ENCODE results near the gene AIFM3. TPM values are rescaled to one million over a fixed set of nuclear protein-coding genes. Genes with fewer than 3 reads are reported as not detected.

AIFM3 gene
- total and polyA plus RNA-seq, 2 experiments from 2014 or later, result 0.45 to 1.5 TPM

- Histone ChIP-seq H3K4me3 (no peak overlapping the region), H3F3A (replicated peaks; ENCODE audit: low read depth) (no peaks in the 10 kb centered on the region), H2AFZ (no peak overlapping the region), H3K27ac (ENCODE audit: low read depth) (no peak overlapping the region), H3K4me1 (ENCODE audit: insufficient read depth) (no peaks in the 10 kb centered on the region), H4K20me1 (replicated peaks; ENCODE audit: insufficient read depth) (no peaks in the 10 kb centered on the region), H3K4me2 (no peak overlapping the region), H3K79me2 (replicated peaks; ENCODE audit: insufficient read depth) (no peaks in the 10 kb centered on the region), H3K27me3 (ENCODE audit: insufficient read depth) (no peaks in the 10 kb centered on the region), H3K9me2 (ENCODE audit: insufficient read depth) (no peaks in the 10 kb centered on the region), H3K36me3 (ENCODE audit: insufficient read depth) (no peaks in the 10 kb centered on the region)
- no peaks in the 10 kb centered on the region; the same call in 2 of the 3 replicates for H3K4me1 Mint-ChIP-seq
- no peak overlapping the region for H3K27ac Mint-ChIP-seq
- no peak overlapping the region for H3K4me3 Mint-ChIP-seq
- peaks cover 11% of the 10 kb centered on the region; the same call in 2 of the 3 replicates for H3K36me3 Mint-ChIP-seq (ENCODE audit: low read depth)
- H3K9me3 Mint-ChIP-seq, result no peaks in the 10 kb centered on the region
- ATAC-seq, result no peak
- no peak for DNase-seq (ENCODE audit: low spot score)
- peaks cover 6% of the 10 kb centered on the region for H3K27me3 Mint-ChIP-seq (ENCODE audit: insufficient read depth, low read depth, poor library complexity)
- TF ChIP-seq EZH2 (IDR thresholded peaks at IDR 0.05; ENCODE audit: low read depth, unreplicated experiment) (no peak), REST (IDR thresholded peaks at IDR 0.05; ENCODE audit: unreplicated experiment) (no peak), CTCF (conservative IDR thresholded peaks at IDR 0.05; ENCODE audit: low read depth in 2 of 2) (no peak), POLR2AphosphoS5 (IDR thresholded peaks at IDR 0.05; ENCODE audit: low read depth) (no peak), NANOG (IDR thresholded peaks at IDR 0.05; ENCODE audit: borderline replicate concordance) (no peak), ETS1 (IDR thresholded peaks at IDR 0.05) (no peak), ZNF331 (CRISPR knock-in tag; IDR thresholded peaks at IDR 0.05; ENCODE audit: low read depth) (no peak), JUNB (IDR thresholded peaks at IDR 0.05; ENCODE audit: unreplicated experiment) (no peak), CREB1 (CRISPR knock-in tag; IDR thresholded peaks at IDR 0.05; ENCODE audit: low read depth) (no peak), EZH2phosphoT487 (IDR thresholded peaks at IDR 0.05; ENCODE audit: unreplicated experiment) (no peak), ZNF462 (CRISPR knock-in tag; IDR thresholded peaks at IDR 0.05) (no peak), ZNF114 (CRISPR knock-in tag; IDR thresholded peaks at IDR 0.05) (no peak), STAT1 (IDR thresholded peaks at IDR 0.05; ENCODE audit: unreplicated experiment) (no peak)
These were observed 25.6 kb downstream of the AIFM3 start for GRCh38 chr22:20992456-20993303.
